Right lobe of liver (tissue), 4 donors: ENCODE measurements around the gene CEP164.

Experiments
- CTCF ChIP-seq, 4 donors: fragments of 200-600 bp in 3 of 4; fragments of 450-650 bp in 1 of 4; IDR thresholded peaks; one replicate each; pipeline versions ENCODE4 v1.5.1 to v1.8.0; 2016 to 2022; ENCODE audit warnings: antibody characterized with exemption in 4 of 4, mild to moderate bottlenecking in 2 of 4
- POLR2A ChIP-seq: fragments of 450-650 bp; IDR thresholded peaks from one replicate; pipeline ENCODE4 v1.6.1; 2017; ENCODE audit warnings: antibody characterized with exemption, mild to moderate bottlenecking
- donor health status: DM: no; HTN: no; CAD: no.
- donor health status: DM: no; HTN: no; CAD: no.
- donor health status: DM: no; HTN: yes; CAD: no.

- no peak for TF ChIP-seq CTCF (IDR thresholded peaks at IDR 0.05)
- no peak for TF ChIP-seq POLR2A
Observed at GRCh38 chr11:117434481-117434880, 106.8 kb downstream of the CEP164 start.
